Fibroblast of villous mesenchyme (primary cell): ENCODE data around the gene FOXK1. TPM values are rescaled to one million over a fixed set of nuclear protein-coding genes. Genes with fewer than 3 reads are reported as not detected.
"Not testable (repeated sequence)": the region's sequence is repeated elsewhere in the genome, so short reads cannot be mapped to it uniquely, and the experiment has no call there.

Experiments used
- DNase-seq: peaks from one replicate; pipeline ENCODE4 v3.0.0-alpha.2; 2010; ENCODE audit warnings: low read depth
- H3K4me3 ChIP-seq: 2 replicates; pipeline ENCODE4 v1.5.1; 2011; ENCODE audit warnings: low read depth, mild to moderate bottlenecking, low read length
- CTCF ChIP-seq: IDR thresholded peaks from 2 replicates; pipeline ENCODE4 v1.5.1; 2012; ENCODE audit warnings: low read depth, mild to moderate bottlenecking, low read length; ENCODE audit not compliant: insufficient read depth
- total RNA-seq: library from RNA; depleted of rRNA; stranded (reverse); fragments of >200 nt; gene quantifications from 2 replicates; pipeline ENCODE4 v1.2.3, GENCODE V29; 2012

Gene FOXK1
- total RNA-seq, 1 donor, result 32.8 TPM

- H3K4me3 ChIP-seq, result no peak overlapping the region
- no peak for TF ChIP-seq CTCF
- DNase-seq, result no peak
These were observed 119.1 kb downstream of the FOXK1 start for GRCh38 chr7:4800926-4801838.

DNA sequence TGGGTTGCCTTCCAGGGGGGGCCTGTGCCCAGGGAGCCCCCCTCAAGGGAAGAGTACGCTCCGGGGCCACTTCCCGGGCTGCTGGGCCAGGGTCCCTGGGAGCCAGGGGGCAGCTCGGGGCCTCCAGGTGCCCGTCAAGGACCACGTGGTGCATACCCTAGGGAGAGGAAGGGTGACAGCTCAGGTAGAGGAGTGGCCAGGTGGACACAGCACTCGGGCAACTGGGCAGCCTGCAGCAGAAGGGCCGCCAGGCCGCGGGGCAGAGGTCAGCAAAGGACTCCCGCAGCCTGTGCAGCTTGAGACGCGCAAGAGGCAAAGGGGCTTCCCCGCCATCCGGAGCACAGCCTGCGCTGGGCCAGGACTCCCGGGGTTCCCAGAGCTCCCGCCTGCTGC lies 119.7 kb downstream of the FOXK1 start:
- TF ChIP-seq CTCF, result no peak
- no peak for DNase-seq
- no peak overlapping the region for H3K4me3 ChIP-seq

GRCh38 chr7:4802577-4802976 lies 120.5 kb downstream of the FOXK1 start:
- not testable (repeated sequence) for DNase-seq, H3K4me3 ChIP-seq

DNA sequence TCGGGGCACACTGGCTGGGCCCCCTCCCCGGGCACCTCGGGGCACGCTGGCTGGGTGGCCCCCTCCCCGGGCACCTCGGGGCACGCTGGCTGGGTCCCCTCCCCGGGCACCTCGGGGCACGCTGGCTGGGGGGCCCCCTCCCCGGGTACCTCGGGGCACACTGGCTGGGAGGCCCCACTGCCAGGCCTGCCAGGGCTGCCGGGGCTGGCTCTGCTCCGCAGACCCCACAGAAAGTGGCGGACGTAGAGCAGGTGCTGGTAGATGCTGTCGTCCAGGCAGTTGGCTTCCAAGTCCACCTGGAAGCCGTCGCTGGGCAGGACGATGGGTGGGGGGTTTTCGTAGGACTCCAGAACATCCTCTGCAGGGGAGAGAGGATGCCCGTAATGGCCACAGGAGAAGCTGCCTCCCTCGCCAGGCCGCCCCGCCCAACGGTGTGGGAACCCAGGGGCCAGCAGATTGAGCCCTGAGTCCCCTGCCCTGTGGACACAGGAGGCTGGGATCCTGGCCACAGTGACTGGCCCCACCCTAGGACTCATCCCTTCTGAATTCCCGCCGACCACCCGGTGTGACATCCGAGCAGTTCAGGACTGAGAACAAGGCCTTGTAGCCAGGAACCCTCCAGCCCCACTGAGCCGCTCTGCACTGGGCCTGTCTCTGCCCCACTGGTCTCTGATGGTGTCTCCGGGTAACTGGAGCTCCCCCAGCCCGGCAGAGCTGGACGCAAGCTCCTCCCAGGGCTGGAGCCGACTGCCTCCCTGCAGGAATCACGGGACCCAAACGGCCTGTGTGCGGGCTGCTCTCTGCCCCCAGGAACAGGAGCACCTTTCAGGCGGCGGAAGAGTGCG lies 121.5 kb downstream of the FOXK1 start:
- DNase-seq, result no peak
- TF ChIP-seq CTCF, result no peak
- no peak overlapping the region for H3K4me3 ChIP-seq

DNA sequence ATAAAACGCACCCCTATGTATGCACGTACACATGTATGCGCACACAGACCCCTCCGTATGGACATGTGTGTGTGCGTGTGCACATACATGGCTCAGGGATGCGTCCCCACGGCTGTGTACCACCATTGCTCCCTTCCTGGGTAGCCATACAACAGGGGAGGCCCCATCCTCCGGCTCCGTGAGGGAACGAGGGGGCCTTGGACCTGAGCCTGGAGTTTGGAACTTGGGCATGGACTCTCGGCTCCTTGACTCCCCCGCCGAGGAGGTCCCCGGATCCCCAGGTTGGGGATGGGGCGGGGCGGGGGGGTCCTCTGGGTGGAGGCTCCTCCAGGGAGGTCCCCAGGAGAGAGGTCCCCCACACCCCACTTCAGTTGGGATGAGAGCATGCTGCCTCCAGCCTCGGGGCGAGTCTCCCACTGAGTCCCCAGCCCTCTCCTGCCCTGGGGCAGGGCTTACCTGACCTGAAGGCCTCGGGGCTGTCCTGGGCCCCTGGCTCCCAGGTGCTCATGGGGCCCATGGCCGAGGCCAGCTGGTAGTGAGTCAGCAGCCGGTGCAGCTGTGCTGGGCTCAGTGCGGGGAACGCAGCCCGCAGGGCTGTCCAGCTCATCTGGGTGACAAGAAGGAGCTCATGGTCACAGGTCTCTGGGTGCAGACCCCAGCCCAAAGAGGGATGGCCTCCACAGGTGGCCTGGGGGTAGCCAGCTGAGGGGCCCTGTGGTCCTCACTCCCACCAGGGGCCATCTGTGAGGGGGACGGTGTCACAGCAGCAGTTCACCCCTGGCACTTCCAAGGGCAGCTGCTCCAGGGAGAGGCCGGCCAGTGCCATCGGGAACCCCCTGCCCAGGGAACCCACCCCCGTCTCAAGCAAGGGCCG lies 123.3 kb downstream of the FOXK1 start:
- no peak for DNase-seq
- no peak for TF ChIP-seq CTCF
- no peak overlapping the region for H3K4me3 ChIP-seq

DNA sequence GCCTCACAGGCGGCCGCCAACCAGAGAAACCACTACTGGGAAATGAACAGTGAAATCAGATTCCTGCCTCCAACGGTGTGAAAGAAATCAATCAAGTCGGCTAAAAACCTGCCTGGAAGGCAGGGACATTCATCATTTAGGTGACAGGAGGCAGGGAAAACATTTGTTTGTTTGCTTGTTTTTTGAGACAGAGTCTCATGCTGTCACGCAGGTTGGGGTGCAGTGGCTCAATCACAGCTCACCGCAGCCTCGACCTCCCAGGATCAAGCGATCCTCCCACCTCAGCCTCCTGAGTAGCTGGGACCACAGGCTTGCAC lies 123.8 kb downstream of the FOXK1 start:
- no peak for DNase-seq
- H3K4me3 ChIP-seq, result no peak overlapping the region
- TF ChIP-seq CTCF, result no peak
